Prostate gland (tissue), 2 donors: Measurements from ENCODE around the gene ZBTB7C.

Experiments
- CTCF ChIP-seq, 4 experiments: fragments of 200-600 bp in 2 of 4; fragments of 450-650 bp in 2 of 4; sonication (generic) in 2 of 4; IDR thresholded peaks; 1 replicate in 3 of 4; 2 replicates in 1 of 4; pipeline ENCODE4 v1.5.1; 2016 to 2019; ENCODE audit warnings: antibody characterized with exemption in 4 of 4, mild to moderate bottlenecking in 2 of 4, moderate library complexity in 2 of 4
- POLR2A ChIP-seq: fragments of 450-650 bp; IDR thresholded peaks from one replicate; pipeline ENCODE4 v1.6.1; 2016; ENCODE audit warnings: antibody characterized with exemption, mild to moderate bottlenecking

DNA sequence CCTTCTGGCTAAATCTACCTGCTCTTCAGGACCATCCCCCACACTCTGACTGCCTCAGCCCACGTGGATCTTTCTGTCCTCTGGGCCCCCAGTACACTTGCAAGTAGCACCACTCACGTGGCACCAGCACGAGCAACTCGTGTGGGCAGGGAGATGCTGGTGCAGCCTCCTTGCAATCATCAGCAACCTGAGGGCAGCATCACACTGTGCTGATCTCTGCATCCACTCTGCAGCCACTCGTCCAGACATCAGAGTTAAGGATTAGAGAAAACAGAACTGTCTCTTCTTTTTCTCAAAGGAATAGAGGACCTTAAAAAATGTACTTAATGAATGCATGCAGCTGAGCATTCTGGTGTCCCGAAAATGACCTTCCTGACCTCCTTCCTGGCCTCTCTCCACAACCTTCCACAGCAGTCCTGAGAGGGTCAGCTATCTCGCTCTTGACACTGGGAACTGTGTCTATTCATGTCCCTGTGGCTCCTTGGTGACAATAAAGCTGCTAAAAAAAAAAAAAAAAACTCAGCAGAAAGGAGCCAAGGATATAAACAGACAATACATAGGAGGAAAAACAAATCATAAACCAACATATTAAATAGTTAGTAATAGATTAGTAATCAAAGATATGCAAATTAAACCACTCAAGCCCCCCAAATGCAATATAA lies 145.9 kb downstream of the ZBTB7C start:
- TF ChIP-seq CTCF (IDR thresholded peaks at IDR 0.05) (no peak), POLR2A (no peak)
